GM11168 (cell line): ENCODE data around the gene NRM.

ENCODE experiments used
- in situ Hi-C: fragments of 300-500 bp; cut with MboI; formaldehyde crosslinking; loops from one replicate; pipeline ENCODE4 v1.12.0; 2022; ENCODE audit warnings: low sequenced_read_pairs; ENCODE audit not compliant: unreplicated experiment

Gene NRM

DNA sequence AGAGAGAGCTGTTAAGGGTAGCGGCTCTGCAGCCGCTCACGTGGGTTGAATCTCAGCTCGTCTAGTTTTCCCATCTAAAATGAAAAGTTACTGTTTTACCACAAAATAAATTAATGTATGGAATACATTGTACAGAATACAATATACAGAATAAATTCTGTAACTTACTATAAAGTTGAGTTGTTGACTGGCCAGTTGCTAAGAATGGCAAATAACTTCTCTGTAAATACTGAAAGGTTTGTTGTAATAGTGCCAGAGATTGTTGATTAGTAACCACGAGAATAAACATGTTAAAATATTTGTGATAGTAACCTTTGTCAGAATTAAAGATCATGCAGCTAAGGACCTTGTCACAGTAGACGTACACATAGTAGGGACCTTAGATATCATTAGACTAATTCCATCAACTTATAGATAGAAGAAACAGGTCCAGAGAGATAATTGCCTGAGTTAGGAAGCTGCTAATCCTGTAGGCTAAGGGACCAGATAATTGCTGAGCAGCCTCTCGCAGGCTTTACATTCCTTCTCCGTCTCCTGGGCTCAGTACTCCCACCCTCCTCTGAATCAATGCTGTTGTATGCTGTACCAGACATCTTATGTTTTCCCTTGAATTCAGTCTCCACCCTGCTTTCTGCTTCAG, 544 bp upstream of the NRM start:
- in situ Hi-C loops = no loop called here

DNA sequence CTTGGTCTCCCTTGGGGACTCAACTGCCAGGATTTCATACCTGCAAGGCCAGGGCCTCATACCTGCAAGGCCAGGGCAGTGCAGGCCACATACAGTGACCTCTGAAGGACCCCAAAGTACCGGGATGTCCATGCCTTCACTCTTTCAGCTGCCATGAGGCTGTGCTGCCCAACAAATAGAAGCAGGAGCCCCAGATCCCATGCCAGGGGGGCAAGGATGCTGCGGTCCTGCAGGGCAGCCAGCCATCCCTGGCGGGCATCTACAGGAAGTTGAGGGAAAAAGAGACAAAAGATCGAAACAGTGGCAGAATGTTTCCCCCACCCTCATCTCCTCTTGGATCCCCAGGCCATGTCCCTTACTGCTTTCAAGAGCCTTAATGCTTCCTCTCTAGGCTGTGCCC, 799 bp downstream of the NRM start:
- in situ Hi-C loops = no loop called here

DNA sequence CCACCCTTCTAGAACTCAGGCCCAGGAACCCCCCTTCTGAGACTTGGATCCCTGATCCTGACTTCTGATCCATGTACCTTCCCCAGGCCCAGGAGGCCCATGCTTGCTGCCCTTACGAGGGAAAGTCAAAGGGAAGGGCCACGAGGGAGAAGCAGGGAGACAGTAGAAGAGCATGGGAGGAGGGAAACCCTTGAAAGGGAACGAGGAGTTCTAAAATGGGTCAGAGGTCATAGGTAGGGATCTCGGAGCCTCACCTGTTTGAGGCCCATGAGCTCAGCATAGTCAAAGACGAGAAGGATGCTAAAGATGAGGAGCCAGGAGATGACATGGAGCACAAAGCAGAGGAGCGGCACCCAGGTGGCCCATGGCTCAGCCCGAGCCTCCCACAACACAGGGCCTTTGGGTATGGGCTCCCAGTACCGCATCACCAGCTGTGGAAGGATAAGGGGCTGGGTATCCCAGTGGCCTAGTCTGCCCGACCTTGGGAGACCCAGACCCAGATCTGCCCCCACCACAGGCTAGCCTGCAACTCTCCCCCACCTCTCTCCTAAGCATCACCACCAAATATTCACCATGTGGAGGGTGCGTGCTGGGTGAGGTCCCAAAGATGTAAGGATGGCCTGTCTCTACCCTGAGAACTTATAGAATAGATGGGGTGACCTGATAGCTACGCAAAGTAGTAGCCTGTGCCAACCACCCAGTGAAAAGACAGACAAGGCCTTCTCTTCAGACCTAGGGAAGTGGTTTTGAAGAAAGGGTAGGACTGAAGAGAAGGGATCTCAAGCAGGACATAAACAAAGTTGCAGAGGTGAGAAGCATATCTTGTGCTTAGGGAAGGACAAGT, 1.5 kb downstream of the NRM start:
- in situ Hi-C loops = no loop called here

- in situ Hi-C loops = no loop called here
Measured at GRCh38 chr6:30688569-30688968, 2.2 kb downstream of the NRM start.

GRCh38 chr6:30687659-30688431, 2.9 kb downstream of the NRM start:
- in situ Hi-C loops = no loop called here

DNA sequence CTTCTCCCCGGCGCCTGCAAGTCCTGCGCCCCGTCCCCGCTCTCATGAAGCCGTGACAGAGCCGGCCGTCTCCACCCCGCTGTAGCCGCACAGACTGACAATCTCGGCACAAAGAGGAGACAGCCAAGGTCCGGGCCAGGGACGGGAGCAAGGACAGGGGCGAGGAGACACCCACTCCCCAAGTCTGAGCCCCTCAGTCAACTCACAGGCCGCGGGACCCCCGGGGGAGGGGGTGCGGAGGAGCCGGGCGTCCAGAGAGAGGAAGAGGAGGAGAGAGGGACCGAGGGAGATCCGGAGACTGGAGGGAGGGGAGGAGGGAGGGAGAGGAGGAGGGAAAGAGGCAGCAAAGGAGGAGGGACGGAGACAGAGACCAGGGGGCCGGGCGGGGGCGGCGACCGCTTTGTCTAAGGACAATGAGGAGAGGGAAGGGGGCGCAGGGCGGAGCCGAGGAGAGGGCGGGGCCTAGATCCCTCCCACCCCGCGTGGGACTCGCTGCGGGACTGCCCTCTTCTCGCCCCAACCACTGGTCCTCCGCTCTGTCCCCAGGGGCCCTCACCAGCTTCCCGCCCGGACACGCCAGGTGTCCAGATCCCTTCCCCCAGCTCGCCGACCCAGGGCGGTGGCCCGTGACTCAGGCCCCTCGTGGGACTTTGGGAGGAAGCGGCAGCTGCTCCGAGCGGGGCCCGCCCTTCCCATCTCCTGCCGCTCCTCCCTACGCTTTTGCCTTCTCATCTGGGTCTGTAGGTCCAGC, 3.7 kb downstream of the NRM start:
- in situ Hi-C loops = no loop called here

DNA sequence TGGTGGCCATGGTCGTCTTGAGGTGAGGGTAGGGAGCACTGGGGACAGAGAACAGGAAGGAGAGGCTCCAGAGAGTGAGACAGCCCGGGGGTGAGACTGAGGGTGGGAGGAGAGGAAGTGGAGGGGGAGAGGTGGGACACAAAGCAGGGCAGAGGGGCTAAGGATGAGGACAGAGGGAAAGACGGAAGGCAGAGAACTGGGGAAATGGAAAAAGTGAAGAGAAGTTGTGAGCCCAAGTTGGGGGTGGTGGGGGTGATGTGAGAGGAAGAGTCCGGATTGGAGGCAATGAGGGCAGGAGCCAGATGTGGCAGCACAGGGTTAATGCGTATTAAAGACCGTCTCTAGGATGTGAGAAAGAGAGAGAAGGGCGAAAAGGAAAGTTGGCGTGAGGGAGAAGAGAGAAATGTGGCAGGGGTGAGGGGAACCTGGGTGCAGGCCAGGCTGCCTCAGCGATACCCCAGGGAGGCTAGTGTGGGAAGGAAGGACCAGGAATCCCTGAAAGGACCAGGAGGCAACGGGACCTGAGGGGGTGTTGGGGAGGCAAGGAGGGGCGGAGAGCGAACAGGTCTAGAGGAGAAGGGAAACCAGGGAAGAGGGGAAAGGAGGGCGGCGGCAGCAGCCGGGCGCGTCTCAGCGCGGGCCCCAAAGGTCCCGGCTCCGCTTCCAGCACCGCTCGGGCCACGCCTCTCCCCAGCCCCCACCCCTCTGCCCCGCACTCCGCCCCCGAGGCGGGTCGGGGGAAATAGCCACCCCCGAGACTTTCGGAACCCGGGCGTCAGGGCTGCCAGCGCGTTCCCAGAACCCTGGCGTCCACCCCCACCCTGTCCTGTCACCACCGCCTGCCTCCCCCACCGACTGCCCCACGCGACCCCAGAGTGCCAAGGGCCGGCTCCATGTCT, 4.5 kb downstream of the NRM start, which contains the start of gene PPP1R18:
Gene PPP1R18 (minus strand): TSS at position 637 of the 899 bp plus-strand sequence. CDS start 627 bp downstream, at position 10.
- in situ Hi-C loops = no loop called here

DNA sequence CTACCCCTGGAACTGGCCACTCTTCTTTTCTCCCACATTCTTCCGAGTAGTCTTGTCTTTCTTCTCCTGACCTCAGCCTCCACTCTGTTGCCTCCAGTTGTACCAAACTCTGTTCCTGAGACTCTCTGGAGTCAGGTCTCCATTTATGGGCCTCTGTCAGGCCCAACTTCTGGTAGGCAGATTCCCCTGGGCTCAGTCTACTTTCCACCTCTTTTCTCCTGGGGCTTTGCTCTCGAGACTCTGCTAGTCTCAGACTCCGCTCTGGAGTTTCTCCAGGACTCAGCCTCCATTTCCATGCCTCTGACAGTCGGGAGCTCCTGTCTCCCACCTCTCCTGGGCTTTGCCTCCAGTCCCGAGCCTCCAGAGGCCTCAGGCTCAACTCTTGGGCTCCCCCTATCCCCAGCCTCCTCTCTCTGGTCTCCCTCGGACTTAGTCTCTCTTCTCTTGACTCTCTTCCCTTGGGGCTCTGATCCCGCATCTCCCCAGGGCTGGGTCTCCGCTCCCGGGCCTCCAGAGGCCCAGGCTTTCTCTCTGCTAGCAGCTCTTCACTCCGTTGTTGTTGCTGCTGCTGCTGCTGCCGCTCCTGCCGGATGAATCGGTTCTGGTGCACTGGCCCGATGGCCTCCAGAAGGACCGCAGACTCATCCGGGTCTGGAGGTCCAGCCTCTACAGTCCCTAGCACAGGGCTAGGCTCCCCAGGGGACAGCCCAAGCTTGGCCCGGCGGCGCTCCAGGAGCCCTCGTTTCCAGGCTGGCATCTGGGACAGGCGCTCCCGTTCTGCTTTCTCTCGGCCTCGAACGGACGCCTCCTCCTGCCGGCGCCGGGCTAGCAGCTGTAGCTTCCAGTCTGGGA, 5.4 kb downstream of the NRM start:
- in situ Hi-C loops = no loop called here

DNA sequence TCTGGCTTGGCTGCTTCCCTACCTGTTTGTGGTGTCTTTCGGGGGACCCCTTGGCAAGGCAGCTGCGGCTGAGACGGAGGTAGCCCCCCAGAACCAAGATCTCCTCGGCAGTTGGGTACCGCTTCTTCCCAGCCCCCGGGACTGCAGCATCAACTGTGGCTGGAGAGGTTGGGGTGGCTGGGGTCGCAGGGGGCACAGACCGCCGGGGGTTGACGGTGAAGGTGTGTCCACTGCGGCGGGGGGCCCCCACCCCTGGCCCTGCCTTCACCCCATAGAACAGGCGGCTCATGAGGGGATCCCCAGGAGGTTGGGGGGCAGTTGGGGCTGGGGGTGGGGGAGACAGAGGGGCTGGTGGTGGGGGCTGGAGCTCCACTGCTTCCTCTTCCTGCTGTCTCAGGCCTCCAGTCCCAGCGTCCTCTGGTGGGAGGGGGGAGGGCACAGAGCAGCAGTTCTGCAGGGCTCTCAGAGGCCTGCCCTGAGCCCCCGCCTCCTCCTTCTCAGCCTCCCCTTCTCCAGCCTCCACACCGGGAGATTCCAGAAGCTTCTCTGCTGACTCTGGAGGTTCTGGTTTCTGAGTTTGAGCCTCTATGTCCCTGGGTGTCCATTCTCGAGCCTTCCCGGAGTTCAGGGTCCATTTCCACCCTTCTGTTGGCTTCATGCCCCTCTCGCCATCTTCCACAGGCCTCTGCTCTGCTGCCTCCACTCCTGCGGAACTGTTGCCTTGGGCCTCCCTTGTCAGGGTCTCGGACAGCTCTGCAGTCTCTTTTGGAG, 6.2 kb downstream of the NRM start:
- in situ Hi-C loops = no loop called here

- in situ Hi-C loops = no loop called here
Measured at GRCh38 chr6:30683980-30684338, 6.8 kb downstream of the NRM start.

DNA sequence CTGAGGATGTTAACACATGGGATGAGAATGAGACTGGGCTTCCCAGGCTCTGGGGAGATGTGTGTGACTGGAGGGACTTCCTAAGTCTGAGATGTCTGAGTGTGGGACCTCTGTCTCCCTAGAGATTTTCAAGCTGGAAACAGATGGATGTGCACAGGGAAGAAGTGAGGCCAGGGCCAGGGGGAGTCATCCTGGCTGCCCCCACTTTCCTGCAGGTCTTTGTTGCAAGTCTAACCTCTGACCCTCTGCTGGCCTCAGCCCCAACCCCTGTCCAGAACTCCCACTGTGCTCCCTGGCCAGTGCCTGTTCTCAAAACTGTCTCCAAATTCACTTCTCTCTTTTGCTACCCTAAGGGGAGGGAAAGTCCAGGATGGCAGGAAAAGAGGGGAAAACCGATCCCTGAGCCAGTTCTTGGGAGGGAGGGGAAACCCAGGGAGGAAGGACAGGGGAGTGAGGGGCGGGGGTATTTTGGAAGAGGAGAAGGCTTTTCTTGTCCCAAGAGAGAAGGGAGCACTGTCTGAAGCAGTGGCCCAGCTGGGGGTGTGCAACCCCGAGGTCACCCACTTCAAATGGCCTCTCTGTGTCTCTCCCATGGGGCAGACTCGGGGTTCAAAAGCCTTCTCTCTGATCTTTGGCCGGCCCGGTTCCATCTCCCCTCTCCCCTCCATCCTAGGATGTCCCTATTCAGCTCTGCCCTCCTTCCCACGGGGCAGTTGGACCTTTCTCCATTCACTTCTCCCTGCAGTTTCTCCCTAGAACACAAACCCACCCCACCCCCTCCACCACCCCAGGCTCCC, 7.4 kb downstream of the NRM start:
- in situ Hi-C loops = no loop called here

DNA sequence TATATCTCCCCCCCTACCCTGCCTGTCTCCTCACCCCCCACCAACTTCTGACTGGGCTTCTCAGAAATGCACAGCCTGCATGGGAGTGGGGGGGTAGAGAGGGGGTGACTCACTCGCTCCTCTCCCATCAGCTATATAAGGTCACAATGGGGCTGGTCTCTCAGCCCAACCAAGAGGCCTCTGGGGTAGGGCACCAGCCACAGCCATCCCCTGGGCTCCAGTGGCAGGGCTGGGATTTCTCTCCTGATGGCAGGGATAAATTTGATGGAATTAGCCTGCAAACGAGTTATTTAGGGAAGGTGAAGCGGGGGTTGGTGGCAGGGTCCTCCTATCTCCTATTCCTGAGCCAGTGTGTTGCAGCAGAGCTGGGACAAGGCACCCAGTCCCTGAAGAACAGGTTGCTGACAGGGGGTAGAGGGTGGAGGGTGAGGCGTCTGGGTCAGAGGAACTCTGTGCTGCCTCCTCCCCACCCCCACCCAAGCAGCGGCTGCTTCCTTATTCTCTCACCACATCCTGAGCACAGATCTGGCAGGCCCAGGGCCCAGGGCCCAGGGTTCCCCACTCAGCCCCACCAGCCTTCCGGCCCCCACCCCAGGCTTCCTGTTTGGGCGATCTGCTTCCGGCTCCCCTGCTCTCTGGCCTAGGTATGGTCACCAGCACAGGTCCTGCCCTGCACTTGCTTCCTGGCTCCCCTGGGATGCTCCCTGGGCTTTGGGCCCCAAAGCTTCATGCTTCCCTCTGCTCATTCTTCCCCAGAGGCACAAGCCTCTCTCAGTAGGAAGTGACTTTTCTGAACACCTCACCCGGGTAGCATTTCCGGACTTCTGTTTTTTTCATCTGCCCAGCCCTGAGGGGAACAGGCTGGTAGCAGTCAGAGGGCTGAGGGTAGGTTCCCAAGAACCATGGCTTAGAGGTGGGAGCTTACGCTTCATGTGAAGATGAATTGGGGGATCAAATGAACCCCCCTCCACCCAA, 8.4 kb downstream of the NRM start:
- in situ Hi-C loops = no loop called here

GRCh38 chr6:30681766-30682142, 9.0 kb downstream of the NRM start:
- in situ Hi-C loops = no loop called here

GRCh38 chr6:30679765-30680535, 10.8 kb downstream of the NRM start:
- in situ Hi-C loops = no loop called here
